ENCODE measurements around the gene ZNF185. TPM values are rescaled to one million over a fixed set of nuclear protein-coding genes. Genes with fewer than 3 reads are reported as not detected.

Gene ZNF185
- total RNA-seq, 1 experiment from 2014 or later, result 11.3 TPM

GRCh38 chrX:152899111-152899873, 1.4 kb downstream of the ZNF185 start:
- Histone ChIP-seq H2BK12ac (ENCODE audit: insufficient read length, low read depth, low read length) (no peak overlapping the region), H3T11ph (ENCODE audit: low read length) (no peak overlapping the region), H3K4me2 (ENCODE audit: insufficient read depth, insufficient read length, low read length) (no peak overlapping the region), H3K9me3 (ENCODE audit: control insufficient read depth, low read depth, low read length) (peaks cover 33% of the 10 kb centered on the region), H3K79me1 (ENCODE audit: insufficient read depth, low read depth, low read length, poor library complexity, severe bottlenecking) (no peaks in the 10 kb centered on the region), H4K5ac (ENCODE audit: insufficient read length, low read depth, low read length) (no peak overlapping the region), H3K9ac (ENCODE audit: extremely low read depth, insufficient read length, low read length) (no peak overlapping the region), H3K27ac (ENCODE audit: insufficient read length, low read depth, low read length) (no peak overlapping the region), H3K18ac (ENCODE audit: insufficient read length, low read depth, low read length) (no peak overlapping the region), H2BK5ac (ENCODE audit: insufficient read length, low read length) (no peak overlapping the region), H3K23ac (ENCODE audit: insufficient read length, low read depth, low read length) (no peak overlapping the region), H4K20me1 (ENCODE audit: control insufficient read depth, insufficient read depth, insufficient read length) (no peaks in the 10 kb centered on the region), H2AFZ (ENCODE audit: low read length) (no peak overlapping the region), H2BK20ac (ENCODE audit: low read depth, low read length, poor library complexity, severe bottlenecking) (no peak overlapping the region), H3K4ac (ENCODE audit: low read depth, low read length) (no peak overlapping the region), H2AK5ac (ENCODE audit: insufficient read length, low read length) (no peak overlapping the region), H3K14ac (ENCODE audit: insufficient read depth, low read length) (no peak overlapping the region), H3K4me1 (ENCODE audit: insufficient read depth, low read length) (no peaks in the 10 kb centered on the region; the same call in 1 of the 2 replicates), H4K91ac (ENCODE audit: insufficient read length, low read depth, low read length) (no peak overlapping the region), H4K8ac (replicated peaks; ENCODE audit: insufficient read length, low read depth, low read length) (no peak overlapping the region), H2BK120ac (ENCODE audit: low read depth, low read length, poor library complexity, severe bottlenecking) (no peak overlapping the region), H3K56ac (ENCODE audit: insufficient read length, low read depth, low read length) (no peak overlapping the region), H2BK15ac (ENCODE audit: low read depth, low read length) (no peak overlapping the region), H3K27me3 (ENCODE audit: insufficient read depth, low read length) (no peaks in the 10 kb centered on the region), H3K23me2 (ENCODE audit: insufficient read length, low read depth, low read length, poor library complexity, severe bottlenecking) (peaks cover 11% of the 10 kb centered on the region), H3K79me2 (ENCODE audit: insufficient read depth, low read length) (no peaks in the 10 kb centered on the region)
- H3K4me3 Mint-ChIP-seq, result peak overlapping the region; percentile 17 to 24; a peak in 2 of 5 replicates
- TF ChIP-seq, protein P1, sequence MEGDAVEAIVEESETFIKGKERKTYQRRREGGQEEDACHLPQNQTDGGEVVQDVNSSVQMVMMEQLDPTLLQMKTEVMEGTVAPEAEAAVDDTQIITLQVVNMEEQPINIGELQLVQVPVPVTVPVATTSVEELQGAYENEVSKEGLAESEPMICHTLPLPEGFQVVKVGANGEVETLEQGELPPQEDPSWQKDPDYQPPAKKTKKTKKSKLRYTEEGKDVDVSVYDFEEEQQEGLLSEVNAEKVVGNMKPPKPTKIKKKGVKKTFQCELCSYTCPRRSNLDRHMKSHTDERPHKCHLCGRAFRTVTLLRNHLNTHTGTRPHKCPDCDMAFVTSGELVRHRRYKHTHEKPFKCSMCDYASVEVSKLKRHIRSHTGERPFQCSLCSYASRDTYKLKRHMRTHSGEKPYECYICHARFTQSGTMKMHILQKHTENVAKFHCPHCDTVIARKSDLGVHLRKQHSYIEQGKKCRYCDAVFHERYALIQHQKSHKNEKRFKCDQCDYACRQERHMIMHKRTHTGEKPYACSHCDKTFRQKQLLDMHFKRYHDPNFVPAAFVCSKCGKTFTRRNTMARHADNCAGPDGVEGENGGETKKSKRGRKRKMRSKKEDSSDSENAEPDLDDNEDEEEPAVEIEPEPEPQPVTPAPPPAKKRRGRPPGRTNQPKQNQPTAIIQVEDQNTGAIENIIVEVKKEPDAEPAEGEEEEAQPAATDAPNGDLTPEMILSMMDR (conservative IDR thresholded peaks at IDR 0.05), result no peak
- H3K27ac Mint-ChIP-seq, result no peak overlapping the region
- peaks cover 0 to 12% (median 7%) of the 10 kb centered on the region in 3 experiments; a peak in 6 of 7 replicates for H3K36me3 Mint-ChIP-seq (ENCODE audit: insufficient read depth in 1 of 3, low read depth in 3 of 3)
- H3K27me3 Mint-ChIP-seq (ENCODE audit: low read depth), result peaks cover 22% of the 10 kb centered on the region
- peaks cover 23 to 37% of the 10 kb centered on the region in 2 experiments for H3K4me1 Mint-ChIP-seq
- peaks cover 69 to 73% of the 10 kb centered on the region in 2 experiments for H3K9me3 Mint-ChIP-seq
- no CpG with 5 or more reads among the region's 16 CpGs for WGBS (ENCODE audit: extremely low coverage, insufficient read length, low lambda C conversion rate)
- no peak for DNase-seq

All from H9 (cell line).